ENCODE data around the gene NOL4L.

DNA sequence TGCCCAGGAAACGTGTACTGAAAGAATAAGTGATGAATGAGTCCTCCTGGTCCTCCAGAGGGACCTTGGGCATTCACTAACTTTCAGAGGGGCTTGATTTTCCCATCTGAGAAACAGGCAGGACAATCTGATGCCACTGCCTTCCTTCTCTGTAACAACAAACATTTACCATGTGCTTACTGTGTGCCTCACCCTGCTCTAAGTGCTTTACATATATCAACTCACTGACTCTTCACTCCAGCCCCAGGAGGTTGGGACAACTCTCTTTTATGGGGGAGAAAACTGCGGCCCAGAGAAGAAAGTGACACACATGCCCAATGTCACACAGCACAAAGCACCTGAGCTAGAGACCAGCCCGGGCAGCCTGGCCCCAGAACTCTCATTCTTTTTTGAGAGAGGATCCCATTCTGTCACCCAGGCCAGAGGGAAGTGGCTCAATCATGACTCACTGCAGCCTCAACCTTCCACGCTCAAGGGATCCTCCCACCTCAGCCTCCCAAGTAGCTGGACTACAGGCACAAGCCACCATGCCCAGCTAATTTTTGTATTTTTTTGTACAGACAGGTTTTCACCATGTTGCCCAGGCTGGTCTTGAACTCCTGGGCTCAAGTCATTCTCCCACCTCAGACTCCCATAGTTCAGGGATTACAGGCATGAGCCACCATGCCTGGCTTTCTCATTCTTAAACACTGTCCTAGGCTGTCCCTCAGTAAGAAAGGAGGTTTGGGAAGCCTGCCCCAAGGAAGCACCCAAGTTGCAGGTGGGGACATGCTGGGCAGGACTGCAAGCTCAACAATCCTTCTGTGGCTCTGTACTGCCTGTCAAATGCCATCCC, 38.0 kb downstream of the NOL4L start:
- TF ChIP-seq, protein P1, sequence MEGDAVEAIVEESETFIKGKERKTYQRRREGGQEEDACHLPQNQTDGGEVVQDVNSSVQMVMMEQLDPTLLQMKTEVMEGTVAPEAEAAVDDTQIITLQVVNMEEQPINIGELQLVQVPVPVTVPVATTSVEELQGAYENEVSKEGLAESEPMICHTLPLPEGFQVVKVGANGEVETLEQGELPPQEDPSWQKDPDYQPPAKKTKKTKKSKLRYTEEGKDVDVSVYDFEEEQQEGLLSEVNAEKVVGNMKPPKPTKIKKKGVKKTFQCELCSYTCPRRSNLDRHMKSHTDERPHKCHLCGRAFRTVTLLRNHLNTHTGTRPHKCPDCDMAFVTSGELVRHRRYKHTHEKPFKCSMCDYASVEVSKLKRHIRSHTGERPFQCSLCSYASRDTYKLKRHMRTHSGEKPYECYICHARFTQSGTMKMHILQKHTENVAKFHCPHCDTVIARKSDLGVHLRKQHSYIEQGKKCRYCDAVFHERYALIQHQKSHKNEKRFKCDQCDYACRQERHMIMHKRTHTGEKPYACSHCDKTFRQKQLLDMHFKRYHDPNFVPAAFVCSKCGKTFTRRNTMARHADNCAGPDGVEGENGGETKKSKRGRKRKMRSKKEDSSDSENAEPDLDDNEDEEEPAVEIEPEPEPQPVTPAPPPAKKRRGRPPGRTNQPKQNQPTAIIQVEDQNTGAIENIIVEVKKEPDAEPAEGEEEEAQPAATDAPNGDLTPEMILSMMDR (conservative IDR thresholded peaks at IDR 0.05): no peak
- TF ChIP-seq EZH2 (IDR thresholded peaks at IDR 0.05; ENCODE audit: low read depth): no peak
